ENCODE results near the gene SFRP5. TPM values are rescaled to one million over a fixed set of nuclear protein-coding genes. Genes with fewer than 3 reads are reported as not detected.

Gene SFRP5
- polyA plus RNA-seq (ENCODE audit: insufficient read length) = 0.94 TPM

DNA sequence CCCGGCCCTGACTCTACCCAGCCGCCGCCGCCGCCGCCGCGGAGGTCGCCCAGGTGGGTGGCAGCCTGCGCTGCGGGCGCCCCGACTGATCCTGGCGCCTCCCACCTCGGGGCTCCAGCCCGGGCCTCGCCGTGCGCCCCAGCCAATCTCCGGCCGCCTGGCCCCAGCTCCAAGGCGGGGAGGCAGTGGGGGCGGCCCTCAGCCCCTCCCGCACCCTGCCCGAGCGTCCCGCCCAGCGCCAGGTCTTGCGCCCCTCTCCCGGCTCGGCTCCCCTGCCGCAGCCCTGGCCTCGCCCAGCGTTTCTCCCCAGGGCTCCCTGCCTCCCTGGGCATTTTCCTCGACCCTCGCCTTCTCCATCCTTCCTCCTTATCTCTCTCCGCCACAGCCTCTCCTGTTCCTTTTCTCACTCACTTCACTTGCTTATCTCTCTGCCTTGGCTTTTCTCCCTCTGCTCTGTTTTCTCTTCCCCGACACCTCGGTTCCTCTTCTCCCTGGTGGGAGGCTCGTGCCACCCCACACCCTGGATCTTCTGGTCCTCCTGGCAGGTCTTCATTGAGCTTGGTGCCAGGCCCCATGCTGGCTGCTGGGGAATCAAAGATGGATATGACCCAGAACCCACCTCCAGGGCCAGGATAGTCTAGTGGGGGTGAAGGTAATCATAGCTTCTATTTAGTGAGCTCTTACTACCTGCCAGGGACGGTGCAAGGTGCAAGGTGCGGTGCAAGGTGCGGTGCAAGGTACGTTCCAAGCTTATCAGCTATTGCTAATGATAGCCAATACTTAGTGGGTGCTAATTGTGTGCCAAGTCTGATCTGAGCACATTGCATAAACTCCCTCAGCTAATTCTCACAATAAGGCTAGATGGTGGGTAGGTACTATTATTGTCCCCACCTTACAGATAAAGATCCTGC lies at the start of gene SFRP5:
TSS of gene SFRP5 (minus strand) at position 87 of the 911 bp plus-strand sequence. CDS start 166 bp downstream, outside the sequence.
- DNase-seq = no peak

GRCh38 chr10:97820096-97820704 lies 48.4 kb upstream of the SFRP5 start:
- no peak for DNase-seq

GRCh38 chr10:97818572-97818971 lies 46.8 kb upstream of the SFRP5 start:
- no peak for DNase-seq

- DNase-seq = no peak
Measured at GRCh38 chr10:97816609-97817008, 44.8 kb upstream of the SFRP5 start.

GRCh38 chr10:97814996-97815395 lies 43.2 kb upstream of the SFRP5 start:
- DNase-seq = no peak

DNA sequence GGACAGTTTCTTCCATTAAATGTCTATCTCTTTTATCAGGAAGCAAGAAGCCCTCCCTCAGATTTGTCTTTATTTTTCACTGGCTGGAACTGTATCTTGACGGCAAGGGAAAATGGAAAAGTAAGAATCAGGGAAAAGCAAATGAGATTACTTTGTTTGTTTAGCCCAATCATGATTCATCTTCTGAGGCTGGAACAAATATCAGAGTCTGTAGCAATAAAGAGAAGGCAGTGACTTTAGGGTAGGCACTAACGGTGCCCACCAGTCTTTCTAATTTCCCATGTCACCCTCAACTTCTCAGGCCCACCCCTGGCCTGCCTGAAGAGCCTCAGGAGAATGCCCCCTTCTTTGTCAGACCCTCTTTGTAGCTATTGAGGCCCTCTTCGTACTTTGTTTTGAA lies 41.5 kb upstream of the SFRP5 start:
- no peak for DNase-seq

GRCh38 chr10:97812696-97813095 lies 40.9 kb upstream of the SFRP5 start:
- no peak for DNase-seq

DNA sequence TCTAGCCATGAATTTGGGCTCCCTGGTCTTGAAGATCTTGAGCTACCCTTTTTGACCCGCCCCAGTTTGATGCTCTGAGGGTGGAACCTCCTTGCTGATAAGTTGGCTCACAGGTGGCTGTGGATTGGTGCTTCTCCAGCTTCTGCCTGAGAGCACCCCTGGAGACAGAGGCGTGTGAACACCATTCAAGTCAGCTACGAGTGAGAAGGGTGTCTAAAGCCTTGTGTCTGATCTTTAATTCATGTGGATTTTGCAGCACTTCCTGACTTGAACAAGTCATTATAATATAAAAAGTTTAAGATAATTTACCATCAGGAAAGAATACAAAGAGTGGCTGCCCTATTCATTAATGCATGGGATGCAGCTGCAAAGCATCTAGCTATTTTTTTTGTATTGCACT lies 40.2 kb upstream of the SFRP5 start:
- DNase-seq = no peak

- DNase-seq = no peak
Measured at GRCh38 chr10:97810446-97810845, 38.6 kb upstream of the SFRP5 start.

DNA sequence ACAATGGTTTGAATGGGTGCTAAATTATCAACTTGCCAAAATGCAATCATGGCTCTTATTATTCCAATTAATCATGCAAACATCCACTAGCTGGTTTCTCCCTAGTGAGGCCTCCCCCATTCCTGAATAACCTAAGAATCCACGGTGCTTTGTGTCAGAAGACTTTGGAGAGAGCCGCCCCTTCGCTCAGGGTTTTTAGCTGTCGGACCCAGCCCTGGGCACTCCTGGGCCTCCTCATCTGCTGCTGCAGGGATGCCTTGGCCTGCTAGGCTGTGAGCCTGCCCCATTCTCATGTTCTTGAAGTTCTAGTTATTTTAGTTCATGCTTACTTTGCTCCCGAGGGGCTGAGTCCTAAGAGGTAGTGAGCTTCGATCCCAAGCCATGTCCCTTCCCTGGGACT lies 34.1 kb upstream of the SFRP5 start:
- no peak for DNase-seq

DNA sequence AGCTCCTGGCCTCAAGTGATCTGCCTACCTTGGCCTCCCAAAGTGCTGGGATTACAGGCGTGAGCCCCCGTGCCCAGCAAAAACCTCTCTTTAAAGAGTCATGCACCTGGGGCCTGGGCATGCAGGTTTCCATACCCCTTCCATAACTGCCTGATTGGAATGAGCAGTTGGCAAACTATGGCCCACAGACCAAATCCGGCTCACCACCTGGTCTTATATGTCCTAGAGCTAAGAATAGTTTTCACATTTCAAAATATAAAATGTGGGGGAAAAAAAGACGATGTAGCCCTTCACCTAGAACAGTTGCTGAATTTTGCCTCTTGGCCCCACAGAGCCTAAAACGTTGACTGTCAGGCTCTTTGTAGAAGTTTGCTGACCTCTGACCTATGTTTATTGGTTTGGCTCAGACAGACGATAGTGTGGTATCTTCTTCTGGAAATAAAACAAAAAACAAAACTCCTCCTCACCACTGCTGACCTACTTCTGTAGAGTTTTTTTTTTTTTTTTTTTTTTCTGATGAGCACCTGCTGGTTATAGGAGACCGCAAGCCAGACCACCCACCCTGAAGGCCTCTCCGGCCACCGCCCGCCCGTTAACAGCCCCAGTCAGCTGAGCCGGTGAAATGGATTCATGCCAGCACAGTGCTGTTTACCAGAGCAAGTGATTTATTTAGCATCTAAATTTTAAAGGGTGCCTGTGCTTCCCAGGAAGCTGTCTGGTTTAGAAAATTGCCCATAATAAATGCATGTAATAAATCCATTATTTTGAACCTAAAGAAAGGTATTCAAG lies 33.5 kb upstream of the SFRP5 start:
- DNase-seq = no peak

DNA sequence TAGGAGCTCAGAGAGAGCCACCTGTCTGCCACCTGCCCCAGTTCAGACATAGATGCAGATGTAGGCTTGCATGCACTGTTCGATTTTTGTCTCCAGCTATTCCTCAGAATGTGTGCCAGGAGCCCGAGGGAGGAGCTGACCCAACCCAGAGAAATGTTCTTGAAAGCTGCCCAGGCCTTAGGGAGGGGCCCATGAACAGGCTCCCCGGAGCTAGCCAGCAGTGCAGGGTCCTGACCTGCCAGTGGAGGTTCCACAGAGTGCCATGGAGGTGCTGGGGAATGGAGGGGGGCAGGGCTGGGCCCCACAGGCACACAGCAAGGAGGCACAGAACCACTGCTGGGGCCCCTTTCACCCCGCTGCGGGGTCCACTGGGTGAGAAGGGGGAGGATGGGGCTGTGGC lies 29.6 kb upstream of the SFRP5 start:
- no peak for DNase-seq

GRCh38 chr10:97800474-97800873 lies 28.7 kb upstream of the SFRP5 start:
- no peak for DNase-seq

- DNase-seq = no peak
Measured at GRCh38 chr10:97798958-97799610, 27.3 kb upstream of the SFRP5 start.

GRCh38 chr10:97796651-97797050 lies 24.9 kb upstream of the SFRP5 start:
- no peak for DNase-seq

- no peak for DNase-seq
Measured at GRCh38 chr10:97795886-97796285, 24.1 kb upstream of the SFRP5 start.

GRCh38 chr10:97791824-97792721 lies 20.3 kb upstream of the SFRP5 start:
- peak; percentile 41 for DNase-seq

GRCh38 chr10:97789770-97790397 lies 18.1 kb upstream of the SFRP5 start:
- DNase-seq = no peak

DNA sequence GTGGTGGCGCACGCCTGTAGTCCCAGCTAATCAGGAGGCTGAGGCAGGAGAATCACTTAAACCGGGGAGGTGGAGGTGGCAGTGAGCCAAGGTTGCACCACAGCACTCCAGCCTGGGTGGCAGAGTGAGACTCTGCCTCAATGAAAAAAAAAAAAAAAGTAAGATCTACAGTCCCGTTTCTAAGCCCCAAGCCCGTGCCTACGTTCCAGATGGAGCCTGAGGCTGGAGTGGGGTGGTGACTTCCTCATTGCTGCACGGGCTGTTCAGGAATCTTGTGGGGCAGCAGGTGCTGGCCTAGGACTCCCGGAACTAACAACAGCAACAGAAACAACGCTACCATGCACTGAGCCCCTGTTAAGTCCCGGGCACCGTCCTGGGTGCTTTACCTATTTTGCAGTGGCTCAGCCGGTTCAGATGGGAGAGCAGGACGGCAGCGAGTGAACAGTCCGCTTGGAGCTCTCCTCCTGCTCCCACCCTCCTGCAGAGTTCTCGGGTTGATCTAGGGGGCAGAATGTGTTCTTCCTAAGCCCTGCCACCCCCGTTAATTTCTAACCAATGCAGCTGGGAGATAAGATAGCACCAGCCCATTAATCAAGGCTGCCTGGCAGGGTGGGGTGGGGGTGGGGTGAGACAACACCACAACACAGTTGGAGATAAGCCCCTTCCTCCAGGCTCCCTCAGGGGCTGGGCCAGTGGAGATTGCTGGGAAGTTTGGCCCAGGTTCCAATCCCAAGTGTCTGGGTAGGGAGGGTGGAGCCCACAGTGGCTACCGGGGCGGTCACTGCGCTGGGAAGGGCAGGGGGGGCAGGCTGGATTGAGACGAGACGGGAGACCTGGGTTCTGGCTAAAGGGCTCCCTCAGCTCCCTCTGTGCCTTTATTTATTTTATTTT lies 17.0 kb upstream of the SFRP5 start:
- no peak for DNase-seq

- DNase-seq = no peak
Measured at GRCh38 chr10:97785731-97786130, 13.9 kb upstream of the SFRP5 start.
